Measurements from ENCODE around the gene GPR108. TPM values are rescaled to one million over a fixed set of nuclear protein-coding genes. Genes with fewer than 3 reads are reported as not detected.
A peak's percentile ranks its signal among the peaks of the same experiment; 100 is the strongest.
"Not testable (repeated sequence)": the region's sequence is repeated elsewhere in the genome, so short reads cannot be mapped to it uniquely, and the experiment has no call there.

The GPR108 gene
- total RNA-seq, 4 donors from 2014 or later, result 57.1 to 80.0 (median 66.9) TPM

GRCh38 chr19:6753178-6754031 is 16.0 kb upstream of the GPR108 start:
- intact Hi-C loops (cut with DNase I; ENCODE audit: low total_unique reads), result no loop called here
- peak; percentile 73 to 96 for DNase-seq (ENCODE audit: low spot score in 2 of 2)
- H3K4me3 ChIP-seq (ENCODE audit: low read depth, poor library complexity, severe bottlenecking), result no peak overlapping the region
- 22 to 41% methylated on average over 20 to 41 of the region's 50 CpGs for WGBS, 2 donors
- no peak for TF ChIP-seq CTCF (IDR thresholded peaks at IDR 0.05)
- no peak for TF ChIP-seq POLR2A (IDR thresholded peaks at IDR 0.05)

GRCh38 chr19:6752256-6753177 is 15.1 kb upstream of the GPR108 start:
- intact Hi-C loops (cut with DNase I; ENCODE audit: low total_unique reads), result no loop called here
- WGBS, 2 donors, result 74 to 78% methylated on average over 49 to 50 of the region's 50 CpGs
- no peak for TF ChIP-seq CTCF (IDR thresholded peaks at IDR 0.05)
- no peak for TF ChIP-seq POLR2A (IDR thresholded peaks at IDR 0.05)
- peak in 1 of 2 donors; percentile 82 for DNase-seq (ENCODE audit: low spot score in 2 of 2)
- H3K4me3 ChIP-seq (ENCODE audit: low read depth, poor library complexity, severe bottlenecking), result no peak overlapping the region

- WGBS, 2 donors, result 91 to 92% methylated on average over 16 of the region's 16 CpGs
- TF ChIP-seq POLR2A (IDR thresholded peaks at IDR 0.05) (no peak), CTCF (IDR thresholded peaks at IDR 0.05) (no peak)
- no peak overlapping the region for H3K4me3 ChIP-seq (ENCODE audit: low read depth, poor library complexity, severe bottlenecking)
- intact Hi-C loops (cut with DNase I; ENCODE audit: low total_unique reads), result no loop called here
- no peak for DNase-seq (ENCODE audit: low spot score in 2 of 2)
Observed at GRCh38 chr19:6751189-6751588, 13.8 kb upstream of the GPR108 start.

- intact Hi-C loops (cut with DNase I; ENCODE audit: low total_unique reads), result no loop called here
- no peak overlapping the region for H3K4me3 ChIP-seq (ENCODE audit: low read depth, poor library complexity, severe bottlenecking)
- 37 to 48% methylated on average over 15 to 17 of the region's 20 CpGs for WGBS, 2 donors
Observed at GRCh38 chr19:6750062-6750461, 12.7 kb upstream of the GPR108 start.

GRCh38 chr19:6748543-6748942 is 11.2 kb upstream of the GPR108 start:
- H3K4me3 ChIP-seq (ENCODE audit: low read depth, poor library complexity, severe bottlenecking); intact Hi-C loops (cut with DNase I; ENCODE audit: low total_unique reads): not testable (repeated sequence)
- DNase-seq (ENCODE audit: low spot score in 2 of 2), result peak in 1 of 2 donors; percentile 89
- 66 to 69% methylated on average over 10 of the region's 10 CpGs for WGBS, 2 donors

More at GRCh38 chr19:6750062-6750461, 12.7 kb upstream of the GPR108 start:
- no peak for TF ChIP-seq CTCF (IDR thresholded peaks at IDR 0.05)
- TF ChIP-seq POLR2A (IDR thresholded peaks at IDR 0.05), result no peak
- DNase-seq (ENCODE audit: low spot score in 2 of 2), result peak in 1 of 2 donors; percentile 90

GRCh38 chr19:6745965-6746364 is 8.6 kb upstream of the GPR108 start:
- intact Hi-C loops (cut with DNase I; ENCODE audit: low total_unique reads), result no loop called here
- no peak overlapping the region for H3K4me3 ChIP-seq (ENCODE audit: low read depth, poor library complexity, severe bottlenecking)

More at GRCh38 chr19:6745965-6746364, 8.6 kb upstream of the GPR108 start:
- DNase-seq (ENCODE audit: low spot score in 2 of 2), result peak in 1 of 2 donors; percentile 76
- WGBS, 2 donors, result 89 to 94% methylated on average over 21 to 22 of the region's 24 CpGs
- TF ChIP-seq POLR2A (IDR thresholded peaks at IDR 0.05) (no peak), CTCF (IDR thresholded peaks at IDR 0.05) (no peak)
